ENCODE measurements around the gene DNAJA1. TPM values are rescaled to one million over a fixed set of nuclear protein-coding genes. Genes with fewer than 3 reads are reported as not detected.
"Not testable (repeated sequence)": the region's sequence is repeated elsewhere in the genome, so short reads cannot be mapped to it uniquely, and the experiment has no call there.

The DNAJA1 gene
- 100 to 1,000 TPM; 219 to 220 TPM for total RNA-seq

GRCh38 chr9:33024966-33025571 is at the start of gene DNAJA1:
Gene DNAJA1, plus strand, starts transcription at chr9:33025273. Its CDS starts 1,212 bp downstream, at chr9:33026485.
- H3K36me3 Mint-ChIP-seq, result peaks cover 36% of the 10 kb centered on the region
- H3K4me3 Mint-ChIP-seq, result peak within 1 kb of the TSS; percentile 94
- no peaks in the 10 kb centered on the region for H3K9me3 Mint-ChIP-seq
- ATAC-seq (peak; percentile 93 to 94), DNase-seq (ENCODE audit: low spot score) (peak; percentile 98)
- peak within 1 kb of the TSS; percentile 84 to 93 for H3K27ac Mint-ChIP-seq
- peaks cover 55 to 67% of the 10 kb centered on the region in 2 donors for H3K4me1 Mint-ChIP-seq (ENCODE audit: low read depth in 2 of 2)
- no peaks in the 10 kb centered on the region for H3K27me3 Mint-ChIP-seq

GRCh38 chr9:32978051-32978450 is 47.0 kb upstream of the DNAJA1 start:
- Mint-ChIP-seq H3K9me3 (no peaks in the 10 kb centered on the region), H3K36me3 (peaks cover 24% of the 10 kb centered on the region), H3K4me3 (no peak overlapping the region), H3K27ac (no peak overlapping the region), H3K27me3 (no peaks in the 10 kb centered on the region), H3K4me1 (ENCODE audit: low read depth in 2 of 2) (no peaks in the 10 kb centered on the region)
- DNase-seq (ENCODE audit: low spot score) (no peak), ATAC-seq (no peak)

- H3K4me1 Mint-ChIP-seq (ENCODE audit: low read depth in 2 of 2), result peaks cover 16 to 17% of the 10 kb centered on the region in 2 donors
- ATAC-seq, result peak in 1 of 2 donors; percentile 46
- no peaks in the 10 kb centered on the region for H3K9me3 Mint-ChIP-seq
- H3K27me3 Mint-ChIP-seq, result no peaks in the 10 kb centered on the region
- H3K36me3 Mint-ChIP-seq, result peaks cover 25% of the 10 kb centered on the region
- no peak overlapping the region for H3K4me3 Mint-ChIP-seq
- H3K27ac Mint-ChIP-seq, result no peak overlapping the region
- DNase-seq (ENCODE audit: low spot score), result no peak
Measured at GRCh38 chr9:32986971-32987370, 38.1 kb upstream of the DNAJA1 start.

- H3K4me1 Mint-ChIP-seq (ENCODE audit: low read depth in 2 of 2), result peaks cover 30 to 33% of the 10 kb centered on the region in 2 donors
- H3K4me3 Mint-ChIP-seq, result no peak overlapping the region
- H3K27me3 Mint-ChIP-seq, result no peaks in the 10 kb centered on the region
- no peaks in the 10 kb centered on the region for H3K9me3 Mint-ChIP-seq
- DNase-seq (ENCODE audit: low spot score) (no peak), ATAC-seq (no peak)
- H3K36me3 Mint-ChIP-seq, result peaks cover 20% of the 10 kb centered on the region
- H3K27ac Mint-ChIP-seq, result no peak overlapping the region
Measured at GRCh38 chr9:32989660-32990059, 35.4 kb upstream of the DNAJA1 start.

GRCh38 chr9:32991897-32992594 is 33.0 kb upstream of the DNAJA1 start:
- Mint-ChIP-seq H3K9me3 (no peaks in the 10 kb centered on the region), H3K4me3 (no peak overlapping the region), H3K36me3 (peaks cover 22% of the 10 kb centered on the region), H3K4me1 (ENCODE audit: low read depth in 2 of 2) (peaks cover 35 to 36% of the 10 kb centered on the region in 2 donors), H3K27ac (no peak overlapping the region), H3K27me3 (no peaks in the 10 kb centered on the region)
- DNase-seq (ENCODE audit: low spot score) (no peak), ATAC-seq (no peak)

GRCh38 chr9:32992595-32993238 is 32.4 kb upstream of the DNAJA1 start:
- Mint-ChIP-seq H3K27ac (no peak overlapping the region), H3K27me3 (no peaks in the 10 kb centered on the region), H3K4me3 (no peak overlapping the region), H3K9me3 (no peaks in the 10 kb centered on the region), H3K36me3 (peaks cover 22% of the 10 kb centered on the region), H3K4me1 (ENCODE audit: low read depth in 2 of 2) (peaks cover 35% of the 10 kb centered on the region in 2 donors)
- DNase-seq (ENCODE audit: low spot score) (no peak), ATAC-seq (no peak)

GRCh38 chr9:33000682-33001055 is 24.4 kb upstream of the DNAJA1 start:
- DNase-seq (ENCODE audit: low spot score); H3K9me3 Mint-ChIP-seq; H3K27me3 Mint-ChIP-seq: not testable (repeated sequence)
- ATAC-seq, result peak in 1 of 2 donors; percentile 22
- Mint-ChIP-seq H3K36me3 (peaks cover 25% of the 10 kb centered on the region), H3K4me1 (ENCODE audit: low read depth in 2 of 2) (peaks cover 35 to 46% of the 10 kb centered on the region in 2 donors), H3K27ac (peak overlapping the region; percentile 98 to 99), H3K4me3 (peak overlapping the region; percentile 98)

GRCh38 chr9:33005335-33005734 is 19.7 kb upstream of the DNAJA1 start:
- not testable (repeated sequence) for H3K9me3 Mint-ChIP-seq; DNase-seq (ENCODE audit: low spot score); H3K36me3 Mint-ChIP-seq; H3K27me3 Mint-ChIP-seq; H3K4me3 Mint-ChIP-seq; H3K27ac Mint-ChIP-seq; ATAC-seq
- peaks cover 10 to 16% of the 10 kb centered on the region in 2 donors for H3K4me1 Mint-ChIP-seq (ENCODE audit: low read depth in 2 of 2)

- no peaks in the 10 kb centered on the region for H3K36me3 Mint-ChIP-seq
- DNase-seq (ENCODE audit: low spot score) (no peak), ATAC-seq (no peak)
- no peaks in the 10 kb centered on the region for H3K9me3 Mint-ChIP-seq
- peaks cover under 1 to 3% of the 10 kb centered on the region in 2 donors for H3K4me1 Mint-ChIP-seq (ENCODE audit: low read depth in 2 of 2)
- no peaks in the 10 kb centered on the region for H3K27me3 Mint-ChIP-seq
- no peak overlapping the region for H3K27ac Mint-ChIP-seq
- H3K4me3 Mint-ChIP-seq, result no peak overlapping the region
Measured at GRCh38 chr9:33007755-33008154, 17.3 kb upstream of the DNAJA1 start.

GRCh38 chr9:33011831-33012230 is 13.2 kb upstream of the DNAJA1 start:
- Mint-ChIP-seq H3K9me3 (no peaks in the 10 kb centered on the region), H3K27ac (no peak overlapping the region), H3K27me3 (no peaks in the 10 kb centered on the region), H3K4me1 (ENCODE audit: low read depth in 2 of 2) (peaks cover 0 to 3% of the 10 kb centered on the region in 2 donors), H3K4me3 (no peak overlapping the region), H3K36me3 (no peaks in the 10 kb centered on the region)
- ATAC-seq, result no peak
- no peak for DNase-seq (ENCODE audit: low spot score)

- Mint-ChIP-seq H3K27me3 (no peaks in the 10 kb centered on the region), H3K27ac (no peak overlapping the region), H3K36me3 (no peaks in the 10 kb centered on the region), H3K4me3 (no peak overlapping the region), H3K4me1 (ENCODE audit: low read depth in 2 of 2) (peaks cover 0 to 3% of the 10 kb centered on the region in 2 donors), H3K9me3 (no peaks in the 10 kb centered on the region)
- DNase-seq (ENCODE audit: low spot score) (no peak), ATAC-seq (no peak)
Measured at GRCh38 chr9:33012328-33013069, 12.6 kb upstream of the DNAJA1 start.

- H3K9me3 Mint-ChIP-seq, result no peaks in the 10 kb centered on the region
- no peak overlapping the region for H3K4me3 Mint-ChIP-seq
Measured at GRCh38 chr9:33013962-33014664, 11.0 kb upstream of the DNAJA1 start.

GRCh38 chr9:33014665-33015014 is 10.4 kb upstream of the DNAJA1 start:
- Mint-ChIP-seq H3K36me3 (no peaks in the 10 kb centered on the region), H3K9me3 (no peaks in the 10 kb centered on the region), H3K4me1 (ENCODE audit: low read depth in 2 of 2) (peaks cover 0 to 3% of the 10 kb centered on the region in 2 donors), H3K27me3 (no peaks in the 10 kb centered on the region), H3K27ac (no peak overlapping the region), H3K4me3 (no peak overlapping the region)
- no peak for DNase-seq (ENCODE audit: low spot score)
- ATAC-seq, result no peak

More at GRCh38 chr9:33013962-33014664, 11.0 kb upstream of the DNAJA1 start:
- Mint-ChIP-seq H3K27me3 (no peaks in the 10 kb centered on the region), H3K36me3 (no peaks in the 10 kb centered on the region), H3K27ac (no peak overlapping the region), H3K4me1 (ENCODE audit: low read depth in 2 of 2) (peaks cover 0 to 3% of the 10 kb centered on the region in 2 donors)
- no peak for ATAC-seq
- DNase-seq (ENCODE audit: low spot score), result no peak

Measured in natural killer cell treated with Interleukin-12 subunit alpha and Interleukin-12 subunit beta and Interleukin-15 and Interleukin-18, amount 100 ng/mL, for 72 hours (primary cell).